HepG2 (cell line): ENCODE results near the gene ZBTB20.

ENCODE experiments used
- CTCF ChIP-seq: sonication (generic); formaldehyde crosslinking; IDR thresholded peaks from 2 replicates; pipeline ENCODE4 v1.5.0; 2020; ENCODE audit warnings: mild to moderate bottlenecking, missing genetic modification reagents, moderate library complexity
- JUND ChIP-seq: sonication (generic); formaldehyde crosslinking; IDR thresholded peaks from 2 replicates; pipeline ENCODE4 v1.8.0; 2022; ENCODE audit warnings: mild to moderate bottlenecking, missing genetic modification reagents
- POLR2A ChIP-seq, 2 experiments: IDR thresholded peaks; 2 replicates each; pipeline ENCODE4 v1.6.1; 2011; ENCODE audit warnings: low read depth in 2 of 2, low read length in 2 of 2, mild to moderate bottlenecking in 1 of 2, moderate library complexity in 1 of 2; ENCODE audit not compliant: insufficient read depth in 1 of 2
- ZNF224 ChIP-seq: sonication (generic); formaldehyde crosslinking; IDR thresholded peaks from 2 replicates; pipeline ENCODE4 v1.5.0; 2020; ENCODE audit warnings: mild to moderate bottlenecking, missing genetic modification reagents
- ZNF703 ChIP-seq: sonication (generic); formaldehyde crosslinking; IDR thresholded peaks from 2 replicates; pipeline ENCODE4 v1.5.1; 2020; ENCODE audit warnings: missing genetic modification reagents, mild to moderate bottlenecking, moderate library complexity, borderline replicate concordance
- TF ChIP-seq, protein P1 (sequence below): sonication (generic); formaldehyde crosslinking; IDR thresholded peaks from 2 replicates; pipeline ENCODE4 v1.4.0; 2020; ENCODE audit warnings: low read depth, missing genetic modification reagents
- TF ChIP-seq, protein P2 (sequence below): fragments of 450-650 bp; IDR thresholded peaks from 2 replicates; pipeline ENCODE4 v1.6.1; 2017; ENCODE audit warnings: mild to moderate bottlenecking

DNA sequence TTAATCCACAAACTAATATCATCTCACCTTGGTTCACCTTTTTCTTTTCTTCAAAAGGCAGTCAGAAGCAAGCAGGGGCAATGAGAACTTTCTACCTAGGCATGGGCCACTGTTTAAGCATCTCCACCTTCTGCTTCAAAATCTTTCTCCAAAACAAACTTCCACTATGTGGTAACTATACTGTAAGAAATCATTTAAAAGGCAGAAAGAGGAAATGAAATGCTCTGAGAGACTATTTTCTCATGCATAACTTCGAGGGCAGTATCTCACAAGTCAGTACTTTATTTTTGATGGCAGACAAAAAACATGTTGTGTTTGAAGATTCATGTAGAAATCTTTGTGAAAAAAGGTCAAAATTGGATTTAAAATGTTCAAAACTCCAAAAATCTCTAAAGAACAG, 419.7 kb downstream of the ZBTB20 start:
- TF ChIP-seq JUND (CRISPR knock-in tag) (no peak), POLR2A (IDR thresholded peaks at IDR 0.05; ENCODE audit: insufficient read depth in 1 of 2, low read depth in 2 of 2, low read length in 2 of 2) (no peak), ZNF703 (CRISPR knock-in tag) (no peak), ZNF224 (CRISPR knock-in tag) (no peak), CTCF (CRISPR knock-in tag) (no peak)
- TF ChIP-seq, protein P1, sequence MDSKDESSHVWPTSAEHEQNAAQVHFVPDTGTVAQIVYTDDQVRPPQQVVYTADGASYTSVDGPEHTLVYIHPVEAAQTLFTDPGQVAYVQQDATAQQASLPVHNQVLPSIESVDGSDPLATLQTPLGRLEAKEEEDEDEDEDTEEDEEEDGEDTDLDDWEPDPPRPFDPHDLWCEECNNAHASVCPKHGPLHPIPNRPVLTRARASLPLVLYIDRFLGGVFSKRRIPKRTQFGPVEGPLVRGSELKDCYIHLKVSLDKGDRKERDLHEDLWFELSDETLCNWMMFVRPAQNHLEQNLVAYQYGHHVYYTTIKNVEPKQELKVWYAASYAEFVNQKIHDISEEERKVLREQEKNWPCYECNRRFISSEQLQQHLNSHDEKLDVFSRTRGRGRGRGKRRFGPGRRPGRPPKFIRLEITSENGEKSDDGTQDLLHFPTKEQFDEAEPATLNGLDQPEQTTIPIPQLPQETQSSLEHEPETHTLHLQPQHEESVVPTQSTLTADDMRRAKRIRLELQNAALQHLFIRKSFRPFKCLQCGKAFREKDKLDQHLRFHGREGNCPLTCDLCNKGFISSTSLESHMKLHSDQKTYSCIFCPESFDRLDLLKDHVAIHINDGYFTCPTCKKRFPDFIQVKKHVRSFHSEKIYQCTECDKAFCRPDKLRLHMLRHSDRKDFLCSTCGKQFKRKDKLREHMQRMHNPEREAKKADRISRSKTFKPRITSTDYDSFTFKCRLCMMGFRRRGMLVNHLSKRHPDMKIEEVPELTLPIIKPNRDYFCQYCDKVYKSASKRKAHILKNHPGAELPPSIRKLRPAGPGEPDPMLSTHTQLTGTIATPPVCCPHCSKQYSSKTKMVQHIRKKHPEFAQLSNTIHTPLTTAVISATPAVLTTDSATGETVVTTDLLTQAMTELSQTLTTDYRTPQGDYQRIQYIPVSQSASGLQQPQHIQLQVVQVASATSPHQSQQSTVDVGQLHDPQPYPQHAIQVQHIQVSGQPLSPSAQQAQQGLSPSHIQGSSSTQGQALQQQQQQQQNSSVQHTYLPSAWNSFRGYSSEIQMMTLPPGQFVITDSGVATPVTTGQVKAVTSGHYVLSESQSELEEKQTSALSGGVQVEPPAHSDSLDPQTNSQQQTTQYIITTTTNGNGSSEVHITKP (CRISPR knock-in tag), result no peak
- TF ChIP-seq, protein P2, sequence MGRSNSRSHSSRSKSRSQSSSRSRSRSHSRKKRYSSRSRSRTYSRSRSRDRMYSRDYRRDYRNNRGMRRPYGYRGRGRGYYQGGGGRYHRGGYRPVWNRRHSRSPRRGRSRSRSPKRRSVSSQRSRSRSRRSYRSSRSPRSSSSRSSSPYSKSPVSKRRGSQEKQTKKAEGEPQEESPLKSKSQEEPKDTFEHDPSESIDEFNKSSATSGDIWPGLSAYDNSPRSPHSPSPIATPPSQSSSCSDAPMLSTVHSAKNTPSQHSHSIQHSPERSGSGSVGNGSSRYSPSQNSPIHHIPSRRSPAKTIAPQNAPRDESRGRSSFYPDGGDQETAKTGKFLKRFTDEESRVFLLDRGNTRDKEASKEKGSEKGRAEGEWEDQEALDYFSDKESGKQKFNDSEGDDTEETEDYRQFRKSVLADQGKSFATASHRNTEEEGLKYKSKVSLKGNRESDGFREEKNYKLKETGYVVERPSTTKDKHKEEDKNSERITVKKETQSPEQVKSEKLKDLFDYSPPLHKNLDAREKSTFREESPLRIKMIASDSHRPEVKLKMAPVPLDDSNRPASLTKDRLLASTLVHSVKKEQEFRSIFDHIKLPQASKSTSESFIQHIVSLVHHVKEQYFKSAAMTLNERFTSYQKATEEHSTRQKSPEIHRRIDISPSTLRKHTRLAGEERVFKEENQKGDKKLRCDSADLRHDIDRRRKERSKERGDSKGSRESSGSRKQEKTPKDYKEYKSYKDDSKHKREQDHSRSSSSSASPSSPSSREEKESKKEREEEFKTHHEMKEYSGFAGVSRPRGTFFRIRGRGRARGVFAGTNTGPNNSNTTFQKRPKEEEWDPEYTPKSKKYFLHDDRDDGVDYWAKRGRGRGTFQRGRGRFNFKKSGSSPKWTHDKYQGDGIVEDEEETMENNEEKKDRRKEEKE, result no peak
